OCI-LY7 (cell line): Measurements from ENCODE around the gene P2RX1.

ENCODE experiments used
- EZH2phosphoT487 ChIP-seq: fragments of 200-600 bp; sonication (generic); IDR thresholded peaks from 2 replicates; pipeline ENCODE4 v1.6.1; 2018; ENCODE audit warnings: low read depth, borderline replicate concordance, mild to moderate bottlenecking, mixed run types, antibody characterized with exemption, low read length, moderate library complexity, mixed read lengths
- TF ChIP-seq, protein P1 (sequence below): fragments of 200-600 bp; sonication (generic); conservative IDR thresholded peaks from 2 replicates; pipeline ENCODE4 v1.5.1; 2014; ENCODE audit warnings: mild to moderate bottlenecking, antibody characterized with exemption, low read length, moderate library complexity, mixed read lengths

DNA sequence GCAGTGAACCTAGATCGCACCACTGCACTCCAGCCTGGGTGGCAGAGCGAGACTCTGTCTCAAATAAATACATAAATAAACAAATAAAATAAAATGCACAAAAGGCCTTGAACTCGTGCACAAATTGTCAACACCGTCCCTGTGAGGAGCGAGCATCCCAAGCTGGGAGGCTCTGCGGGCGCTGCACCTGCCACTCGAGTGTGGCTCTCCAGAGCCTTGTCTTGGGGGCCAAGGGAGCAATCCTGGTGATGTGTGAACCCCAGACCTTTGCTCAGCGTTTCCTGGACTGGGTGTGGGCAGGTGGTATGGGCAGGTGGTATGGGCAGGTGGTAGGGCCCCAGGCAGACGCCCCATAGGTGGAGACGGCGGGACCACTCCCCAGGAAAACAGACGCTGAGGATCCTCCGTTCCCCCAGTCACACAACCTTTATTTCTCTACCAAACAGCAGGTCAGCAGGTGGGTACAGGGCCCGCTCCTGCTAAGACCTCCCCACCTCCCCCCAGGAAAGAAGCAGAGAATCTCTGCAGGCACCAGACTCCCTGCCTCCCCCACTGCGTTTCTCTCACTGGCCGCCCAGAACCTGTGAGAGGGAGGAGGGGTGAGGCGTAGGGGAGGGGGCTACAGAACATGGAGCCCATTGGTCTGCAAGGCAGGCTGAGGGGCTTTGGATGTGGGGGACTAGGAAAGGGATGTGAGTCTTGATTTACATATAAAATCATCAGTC is 7.4 kb upstream of the P2RX1 start:
- TF ChIP-seq, protein P1, sequence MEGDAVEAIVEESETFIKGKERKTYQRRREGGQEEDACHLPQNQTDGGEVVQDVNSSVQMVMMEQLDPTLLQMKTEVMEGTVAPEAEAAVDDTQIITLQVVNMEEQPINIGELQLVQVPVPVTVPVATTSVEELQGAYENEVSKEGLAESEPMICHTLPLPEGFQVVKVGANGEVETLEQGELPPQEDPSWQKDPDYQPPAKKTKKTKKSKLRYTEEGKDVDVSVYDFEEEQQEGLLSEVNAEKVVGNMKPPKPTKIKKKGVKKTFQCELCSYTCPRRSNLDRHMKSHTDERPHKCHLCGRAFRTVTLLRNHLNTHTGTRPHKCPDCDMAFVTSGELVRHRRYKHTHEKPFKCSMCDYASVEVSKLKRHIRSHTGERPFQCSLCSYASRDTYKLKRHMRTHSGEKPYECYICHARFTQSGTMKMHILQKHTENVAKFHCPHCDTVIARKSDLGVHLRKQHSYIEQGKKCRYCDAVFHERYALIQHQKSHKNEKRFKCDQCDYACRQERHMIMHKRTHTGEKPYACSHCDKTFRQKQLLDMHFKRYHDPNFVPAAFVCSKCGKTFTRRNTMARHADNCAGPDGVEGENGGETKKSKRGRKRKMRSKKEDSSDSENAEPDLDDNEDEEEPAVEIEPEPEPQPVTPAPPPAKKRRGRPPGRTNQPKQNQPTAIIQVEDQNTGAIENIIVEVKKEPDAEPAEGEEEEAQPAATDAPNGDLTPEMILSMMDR = no peak
- no peak for TF ChIP-seq EZH2phosphoT487
